GM13976 (cell line): ENCODE data around the gene PRSS36.
A peak's percentile ranks its signal among the peaks of the same experiment; 100 is the strongest.
"Not testable (repeated sequence)": the region's sequence is repeated elsewhere in the genome, so short reads cannot be mapped to it uniquely, and the experiment has no call there.

Experiments
- DNase-seq: peaks from one replicate; pipeline ENCODE4 v3.0.0; 2012; ENCODE audit warnings: low spot score
- in situ Hi-C: fragments of 300-500 bp; cut with MboI; formaldehyde crosslinking; loops from one replicate; pipeline ENCODE4 v1.12.0; 2022; ENCODE audit warnings: low sequenced_read_pairs, mixed read lengths, inconsistent platforms; ENCODE audit not compliant: unreplicated experiment
- TF ChIP-seq, protein P1 (sequence below): IDR thresholded peaks from 2 replicates; pipeline ENCODE4 v1.5.1; 2012; ENCODE audit warnings: borderline replicate concordance, mild to moderate bottlenecking; ENCODE audit not compliant: insufficient read depth; ENCODE audit errors: extremely low read depth, missing control alignments, control extremely low read depth

PRSS36 gene

DNA sequence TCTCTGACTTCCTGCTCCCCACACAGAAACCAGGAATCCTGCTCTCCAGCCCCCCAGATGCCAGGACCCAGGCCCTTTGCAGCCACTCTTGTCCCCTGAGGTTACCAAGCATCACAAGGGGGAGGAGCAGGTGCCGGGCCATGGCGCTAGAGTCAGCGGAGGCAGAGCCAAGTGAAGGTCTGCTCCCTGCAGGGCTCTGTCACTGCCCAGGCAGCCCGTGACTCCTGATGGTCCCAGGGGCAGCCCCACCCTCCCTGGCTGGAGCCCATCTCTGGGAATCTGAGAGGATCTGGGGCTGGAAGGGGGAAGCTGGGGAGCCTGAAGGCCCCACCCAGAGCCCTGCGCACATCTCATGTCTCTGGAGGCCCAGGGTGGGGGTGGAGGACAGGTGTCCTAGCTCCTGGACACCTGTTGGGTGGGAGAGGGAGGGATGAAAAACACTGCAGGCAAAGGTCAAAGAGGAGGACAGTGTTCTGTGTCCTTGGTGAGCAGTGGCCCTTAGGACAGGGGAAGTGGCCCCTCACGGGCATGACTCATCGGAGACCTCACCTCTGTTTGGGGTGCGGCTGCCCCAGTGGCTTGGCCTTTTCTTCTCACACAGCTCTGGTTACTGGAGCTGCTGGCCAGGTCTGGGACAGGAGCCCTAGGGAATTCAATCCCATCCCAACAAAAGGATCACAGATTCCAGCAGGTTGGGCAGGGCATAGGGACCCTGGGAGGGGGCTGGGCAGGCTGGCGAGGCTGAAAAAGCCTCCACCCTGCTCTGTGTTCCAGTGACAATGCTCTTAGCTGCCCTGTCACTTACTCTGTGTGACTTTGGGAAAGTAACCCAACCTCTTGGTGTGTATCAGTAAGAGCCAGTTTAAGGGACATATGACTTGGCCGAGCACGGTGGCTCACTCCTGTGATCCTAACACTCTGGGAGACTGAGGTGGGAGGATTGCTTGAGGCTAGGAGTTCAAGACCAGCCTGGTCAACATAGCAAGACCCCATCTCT is at the start of gene PRSS36:
Gene PRSS36, minus strand, starts transcription at position 173 of the 997 bp plus-strand sequence. Its CDS starts 31 bp downstream, at position 142.
- peak; percentile 13 for DNase-seq
- TF ChIP-seq, protein P1, sequence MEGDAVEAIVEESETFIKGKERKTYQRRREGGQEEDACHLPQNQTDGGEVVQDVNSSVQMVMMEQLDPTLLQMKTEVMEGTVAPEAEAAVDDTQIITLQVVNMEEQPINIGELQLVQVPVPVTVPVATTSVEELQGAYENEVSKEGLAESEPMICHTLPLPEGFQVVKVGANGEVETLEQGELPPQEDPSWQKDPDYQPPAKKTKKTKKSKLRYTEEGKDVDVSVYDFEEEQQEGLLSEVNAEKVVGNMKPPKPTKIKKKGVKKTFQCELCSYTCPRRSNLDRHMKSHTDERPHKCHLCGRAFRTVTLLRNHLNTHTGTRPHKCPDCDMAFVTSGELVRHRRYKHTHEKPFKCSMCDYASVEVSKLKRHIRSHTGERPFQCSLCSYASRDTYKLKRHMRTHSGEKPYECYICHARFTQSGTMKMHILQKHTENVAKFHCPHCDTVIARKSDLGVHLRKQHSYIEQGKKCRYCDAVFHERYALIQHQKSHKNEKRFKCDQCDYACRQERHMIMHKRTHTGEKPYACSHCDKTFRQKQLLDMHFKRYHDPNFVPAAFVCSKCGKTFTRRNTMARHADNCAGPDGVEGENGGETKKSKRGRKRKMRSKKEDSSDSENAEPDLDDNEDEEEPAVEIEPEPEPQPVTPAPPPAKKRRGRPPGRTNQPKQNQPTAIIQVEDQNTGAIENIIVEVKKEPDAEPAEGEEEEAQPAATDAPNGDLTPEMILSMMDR = no peak
- in situ Hi-C loops = no loop called here

DNA sequence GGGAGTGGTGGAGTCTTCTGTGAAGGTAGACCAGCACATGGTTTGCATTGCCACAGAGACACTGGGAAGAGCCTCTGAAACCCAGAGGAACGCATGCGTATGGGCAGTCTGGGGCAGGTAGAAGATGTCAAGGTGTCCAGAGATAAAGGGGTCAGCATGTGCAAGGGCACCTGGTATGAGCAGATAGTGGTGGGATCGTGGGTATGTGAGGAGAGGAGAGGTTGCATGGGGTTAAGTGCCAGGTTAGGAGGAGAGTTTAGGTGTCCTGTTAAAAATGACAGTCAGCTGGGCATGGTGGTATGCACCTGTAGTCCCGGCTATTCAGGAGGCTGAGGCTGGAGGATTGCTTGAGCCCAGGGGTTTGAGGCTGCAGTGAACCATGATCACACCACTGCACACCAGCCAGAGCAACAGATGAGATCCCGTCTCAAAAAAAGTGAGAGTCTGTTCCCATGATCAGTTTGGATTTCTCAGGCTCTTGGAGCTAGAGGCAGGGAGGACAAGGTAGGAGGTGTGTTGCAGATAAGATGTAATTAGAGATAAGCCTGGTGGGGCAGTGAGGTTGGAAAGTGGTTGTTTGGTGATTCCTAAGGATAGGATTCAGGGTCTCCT is 49.7 kb upstream of the PRSS36 start:
- DNase-seq = no peak
- TF ChIP-seq, protein P1 = no peak
- in situ Hi-C loops = loop anchor here (25.0 kb wide), 1 partner anchor 163 kb away; the partner anchor contains the start of gene ITGAX

DNA sequence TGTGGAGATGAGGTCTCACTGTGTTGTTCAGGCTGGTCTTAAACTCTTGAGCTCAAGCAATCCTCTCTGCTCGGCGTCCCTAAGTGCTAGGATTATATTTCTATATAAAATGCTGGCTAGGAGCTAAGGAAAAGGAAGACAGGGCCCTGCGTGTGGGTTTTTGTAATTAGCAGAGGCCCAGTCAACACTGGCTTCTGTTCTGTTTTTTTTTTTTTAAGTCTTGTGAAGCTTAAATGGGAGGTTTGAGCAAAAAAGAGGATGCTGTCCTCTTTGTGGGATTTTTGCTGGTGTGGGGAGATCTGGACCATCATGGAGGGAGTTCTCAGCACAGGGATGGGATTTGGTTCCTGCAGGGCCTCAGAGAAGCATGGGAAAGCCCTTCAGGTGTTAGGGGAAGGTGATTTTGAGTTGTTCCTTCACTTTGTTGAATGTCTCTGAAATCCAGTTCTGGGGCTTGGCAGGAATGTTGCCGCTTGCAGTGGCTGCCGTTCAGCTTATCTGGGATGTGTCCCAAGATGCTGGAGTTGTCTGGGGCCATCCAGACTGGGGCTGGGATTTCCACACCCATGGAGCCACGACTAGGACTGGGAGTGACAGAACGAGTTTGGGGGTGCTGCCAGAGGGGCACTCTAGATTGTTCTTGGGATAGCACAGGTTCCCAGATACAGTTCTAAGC is 48.5 kb upstream of the PRSS36 start:
- TF ChIP-seq, protein P1 = no peak
- DNase-seq = no peak
- in situ Hi-C loops = loop anchor here (25.0 kb wide), 1 partner anchor 164 kb away; the partner anchor contains the start of gene ITGAX

DNA sequence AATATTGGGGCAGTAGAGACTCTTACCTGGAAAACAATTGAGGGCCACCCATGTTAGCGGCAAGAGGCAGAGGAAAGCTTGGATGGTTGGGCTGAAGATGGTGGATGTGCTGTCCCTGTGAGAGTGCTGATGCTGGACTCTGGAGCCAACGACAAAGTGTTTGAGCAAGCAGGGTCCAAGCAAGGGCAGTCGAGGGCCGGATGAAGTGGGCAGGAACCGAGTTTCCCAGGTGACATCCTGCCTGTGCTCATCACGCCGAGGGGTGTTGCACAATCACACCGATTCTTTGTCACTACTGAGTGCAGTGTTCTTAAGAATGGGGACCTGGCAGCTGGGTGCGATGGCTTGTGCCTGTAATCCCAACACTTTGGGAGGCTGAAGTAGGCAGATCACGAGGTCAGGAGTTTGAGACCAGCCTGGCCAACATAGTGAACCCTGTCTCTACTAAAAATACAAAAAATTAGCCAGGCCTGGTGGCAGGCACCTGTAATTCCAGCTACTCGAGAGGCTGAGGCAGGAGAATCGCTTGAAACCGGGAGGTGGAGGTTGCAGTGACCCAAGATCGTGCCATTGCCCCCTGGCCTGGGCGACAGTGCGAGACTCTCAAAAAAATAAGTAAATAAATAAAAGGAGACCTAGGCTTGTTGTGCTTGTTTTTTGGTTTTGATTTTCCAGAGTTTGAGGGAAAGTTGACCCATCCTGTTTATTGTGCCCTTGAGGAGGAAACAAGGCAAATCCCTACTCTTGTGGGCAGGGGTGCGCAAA is 46.6 kb upstream of the PRSS36 start:
- TF ChIP-seq, protein P1 = no peak
- no peak for DNase-seq
- in situ Hi-C loops = loop anchor here (25.0 kb wide), 1 partner anchor 166 kb away; the partner anchor contains the start of gene ITGAX

DNA sequence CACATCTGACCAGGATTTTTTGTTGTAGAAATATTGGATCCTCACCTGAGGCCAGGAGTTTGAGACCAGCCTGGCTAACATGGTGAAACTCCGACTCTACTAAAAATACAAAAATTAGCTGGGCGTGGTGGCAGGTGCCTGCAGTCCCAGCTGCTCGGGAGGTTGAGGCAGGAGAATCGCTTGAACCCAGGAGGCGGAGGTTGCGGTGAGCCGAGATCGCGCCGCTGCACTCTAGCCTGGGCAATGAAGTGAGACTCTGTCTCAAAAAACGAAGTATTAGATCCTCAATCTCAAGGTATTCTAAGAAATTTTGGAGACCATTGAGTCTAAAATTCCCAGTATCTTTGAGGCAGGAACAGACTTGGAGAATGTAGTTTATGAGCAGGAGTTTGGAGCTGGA is 46.0 kb upstream of the PRSS36 start:
- DNase-seq = not testable (repeated sequence)
- in situ Hi-C loops = loop anchor here (25.0 kb wide), 1 partner anchor 166 kb away; the partner anchor contains the start of gene ITGAX

DNA sequence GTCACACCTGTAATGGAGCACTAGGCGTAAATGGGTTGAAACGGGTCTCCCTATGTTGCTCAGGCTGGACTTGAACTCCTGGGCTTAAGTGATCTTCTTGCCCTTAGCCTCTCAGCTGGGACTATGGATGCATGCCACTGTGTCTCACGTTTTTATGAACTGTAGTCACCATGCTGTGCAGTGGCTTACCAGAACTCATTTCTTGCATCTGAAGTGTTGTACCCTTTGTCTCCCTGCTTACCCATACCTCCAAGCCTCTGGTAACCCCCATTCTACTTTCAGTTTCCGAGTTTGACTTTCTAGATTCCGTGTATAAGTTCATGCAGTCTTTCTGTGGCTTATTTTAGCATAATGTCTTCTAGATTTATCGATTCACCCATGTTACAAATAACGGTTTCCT is 45.0 kb upstream of the PRSS36 start:
- no peak for DNase-seq
- TF ChIP-seq, protein P1 = no peak
- in situ Hi-C loops = loop anchor here (25.0 kb wide), 1 partner anchor 167 kb away; the partner anchor contains the start of gene ITGAX
